HG03064 (cell line): ENCODE data around the gene RGS6.

ENCODE experiments used
- ATAC-seq: cut with Tn5 transposase; IDR thresholded peaks from one replicate; pipeline ENCODE4 v1.9.1; 2021; ENCODE audit warnings: low read depth; ENCODE audit not compliant: unreplicated experiment

Gene RGS6

GRCh38 chr14:72597252-72598233, 665.3 kb downstream of the RGS6 start:
- ATAC-seq, result no peak

GRCh38 chr14:72598306-72598705, 666.1 kb downstream of the RGS6 start:
- no peak for ATAC-seq

- no peak for ATAC-seq
These were observed 667.6 kb downstream of the RGS6 start for GRCh38 chr14:72599579-72600470.

- ATAC-seq, result no peak
These were observed 668.5 kb downstream of the RGS6 start for GRCh38 chr14:72600551-72601330.

- ATAC-seq, result no peak
These were observed 671.4 kb downstream of the RGS6 start for GRCh38 chr14:72603639-72604038.

- ATAC-seq, result no peak
These were observed 671.9 kb downstream of the RGS6 start for GRCh38 chr14:72604133-72604532.

- ATAC-seq, result no peak
These were observed 673.1 kb downstream of the RGS6 start for GRCh38 chr14:72605096-72605920.

GRCh38 chr14:72605921-72606220, 673.6 kb downstream of the RGS6 start:
- no peak for ATAC-seq

GRCh38 chr14:72606879-72607278, 674.6 kb downstream of the RGS6 start:
- no peak for ATAC-seq

- ATAC-seq, result no peak
These were observed 675.3 kb downstream of the RGS6 start for GRCh38 chr14:72607386-72608130.

- no peak for ATAC-seq
These were observed 676.4 kb downstream of the RGS6 start for GRCh38 chr14:72608391-72609204.

GRCh38 chr14:72609205-72609916, 677.1 kb downstream of the RGS6 start:
- no peak for ATAC-seq

- ATAC-seq, result no peak
These were observed 678.0 kb downstream of the RGS6 start for GRCh38 chr14:72610096-72610830.

GRCh38 chr14:72610831-72611200, 678.6 kb downstream of the RGS6 start:
- no peak for ATAC-seq

- no peak for ATAC-seq
These were observed 679.3 kb downstream of the RGS6 start for GRCh38 chr14:72611506-72611905.

GRCh38 chr14:72612041-72612440, 679.8 kb downstream of the RGS6 start:
- ATAC-seq, result no peak
